ENCODE measurements around the gene EFCAB9.

Gene EFCAB9

GRCh38 chr5:172180936-172181335 lies 13.0 kb upstream of the EFCAB9 start:
- no peak overlapping the region for H3K27ac ChIP-seq

GRCh38 chr5:172182291-172182690 lies 11.7 kb upstream of the EFCAB9 start:
- no peak for DNase-seq
- no peak overlapping the region for H3K4me3 ChIP-seq (ENCODE audit: low read depth, low read length)
- no peaks in the 10 kb centered on the region for H3K27me3 ChIP-seq (ENCODE audit: insufficient read depth, low read depth, severe bottlenecking)
- no peaks in the 10 kb centered on the region for H3K36me3 ChIP-seq
- H3K9me3 ChIP-seq (ENCODE audit: severe bottlenecking), result no peaks in the 10 kb centered on the region
- no peak for TF ChIP-seq CTCF (IDR thresholded peaks at IDR 0.05; ENCODE audit: low read depth, low read length)
- H3K27ac ChIP-seq, result no peak overlapping the region

More at GRCh38 chr5:172180936-172181335, 13.0 kb upstream of the EFCAB9 start:
- no peak for DNase-seq
- H3K4me3 ChIP-seq (ENCODE audit: low read depth, low read length), result no peak overlapping the region
- no peak for TF ChIP-seq CTCF (IDR thresholded peaks at IDR 0.05; ENCODE audit: low read depth, low read length)
- H3K27me3 ChIP-seq (ENCODE audit: insufficient read depth, low read depth, severe bottlenecking), result no peaks in the 10 kb centered on the region
- no peaks in the 10 kb centered on the region for H3K36me3 ChIP-seq
- no peaks in the 10 kb centered on the region for H3K9me3 ChIP-seq (ENCODE audit: severe bottlenecking)

GRCh38 chr5:172183881-172184280 lies 10.1 kb upstream of the EFCAB9 start:
- H3K36me3 ChIP-seq, result no peaks in the 10 kb centered on the region
- no peak overlapping the region for H3K27ac ChIP-seq
- H3K9me3 ChIP-seq (ENCODE audit: severe bottlenecking), result no peaks in the 10 kb centered on the region
- no peak overlapping the region for H3K4me3 ChIP-seq (ENCODE audit: low read depth, low read length)
- TF ChIP-seq CTCF (IDR thresholded peaks at IDR 0.05; ENCODE audit: low read depth, low read length), result no peak
- no peak for DNase-seq
- no peaks in the 10 kb centered on the region for H3K27me3 ChIP-seq (ENCODE audit: insufficient read depth, low read depth, severe bottlenecking)

- H3K4me3 ChIP-seq (ENCODE audit: low read depth, low read length), result no peak overlapping the region
- no peaks in the 10 kb centered on the region for H3K9me3 ChIP-seq (ENCODE audit: severe bottlenecking)
- H3K27me3 ChIP-seq (ENCODE audit: insufficient read depth, low read depth, severe bottlenecking), result no peaks in the 10 kb centered on the region
- no peak overlapping the region for H3K27ac ChIP-seq
- TF ChIP-seq CTCF (IDR thresholded peaks at IDR 0.05; ENCODE audit: low read depth, low read length), result no peak
- no peaks in the 10 kb centered on the region for H3K36me3 ChIP-seq
- no peak for DNase-seq
These were observed 8.9 kb upstream of the EFCAB9 start for GRCh38 chr5:172185096-172185461.

GRCh38 chr5:172186114-172186695 lies 7.8 kb upstream of the EFCAB9 start:
- Histone ChIP-seq H3K4me3 (ENCODE audit: low read depth, low read length) (no peak overlapping the region), H3K27me3 (ENCODE audit: insufficient read depth, low read depth, severe bottlenecking) (no peaks in the 10 kb centered on the region), H3K27ac (no peak overlapping the region), H3K36me3 (no peaks in the 10 kb centered on the region), H3K9me3 (ENCODE audit: severe bottlenecking) (no peaks in the 10 kb centered on the region)
- TF ChIP-seq CTCF (IDR thresholded peaks at IDR 0.05; ENCODE audit: low read depth, low read length), result no peak
- no peak for DNase-seq
